NCI-H1092 (cell line): ENCODE results near the gene MBP.
A peak's percentile ranks its signal among the peaks of the same experiment; 100 is the strongest.

Experiments
- DNase-seq: peaks from one replicate; lab custom pipeline; 2025; lab: John Stamatoyannopoulos, UW

Gene MBP

DNA sequence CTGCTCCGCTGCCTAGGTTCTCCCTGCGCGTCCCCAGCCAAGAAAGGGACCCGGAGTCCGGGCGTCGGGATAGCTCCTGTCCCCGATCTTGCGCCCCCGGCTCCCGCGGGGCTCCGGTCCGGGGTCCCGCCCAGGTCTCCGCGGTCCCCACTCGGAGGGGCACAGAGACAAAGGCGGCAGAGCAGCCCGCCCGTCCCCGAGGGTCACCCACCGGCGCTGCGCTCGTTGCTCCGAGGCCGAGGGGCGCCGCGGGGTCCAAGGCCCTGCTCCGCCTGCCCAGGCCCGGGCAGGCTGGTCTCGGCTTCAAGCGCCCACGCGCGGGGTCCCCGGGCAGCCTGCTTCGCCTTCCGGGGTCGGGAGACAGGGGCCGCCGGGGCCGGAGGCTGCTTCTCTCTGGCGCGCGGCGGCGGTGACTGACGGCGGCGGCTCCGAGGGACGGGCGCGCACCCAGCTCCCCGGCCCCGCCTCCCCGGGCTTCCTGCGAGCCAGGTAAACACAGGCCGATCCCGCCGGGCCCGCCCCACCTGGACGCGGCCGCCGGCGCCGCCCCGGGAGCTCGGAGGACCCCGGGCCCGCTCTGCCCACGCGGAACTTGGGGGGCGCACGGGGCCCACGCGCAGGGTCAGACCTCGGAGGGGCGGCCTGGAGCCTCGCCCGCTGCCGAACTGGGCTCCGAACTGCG is at the start of gene MBP:
Gene MBP, minus strand, starts transcription at position 415 of the 682 bp plus-strand sequence. CDS start 27,522 bp downstream, outside the sequence.
- DNase-seq = peak; percentile 54

DNA sequence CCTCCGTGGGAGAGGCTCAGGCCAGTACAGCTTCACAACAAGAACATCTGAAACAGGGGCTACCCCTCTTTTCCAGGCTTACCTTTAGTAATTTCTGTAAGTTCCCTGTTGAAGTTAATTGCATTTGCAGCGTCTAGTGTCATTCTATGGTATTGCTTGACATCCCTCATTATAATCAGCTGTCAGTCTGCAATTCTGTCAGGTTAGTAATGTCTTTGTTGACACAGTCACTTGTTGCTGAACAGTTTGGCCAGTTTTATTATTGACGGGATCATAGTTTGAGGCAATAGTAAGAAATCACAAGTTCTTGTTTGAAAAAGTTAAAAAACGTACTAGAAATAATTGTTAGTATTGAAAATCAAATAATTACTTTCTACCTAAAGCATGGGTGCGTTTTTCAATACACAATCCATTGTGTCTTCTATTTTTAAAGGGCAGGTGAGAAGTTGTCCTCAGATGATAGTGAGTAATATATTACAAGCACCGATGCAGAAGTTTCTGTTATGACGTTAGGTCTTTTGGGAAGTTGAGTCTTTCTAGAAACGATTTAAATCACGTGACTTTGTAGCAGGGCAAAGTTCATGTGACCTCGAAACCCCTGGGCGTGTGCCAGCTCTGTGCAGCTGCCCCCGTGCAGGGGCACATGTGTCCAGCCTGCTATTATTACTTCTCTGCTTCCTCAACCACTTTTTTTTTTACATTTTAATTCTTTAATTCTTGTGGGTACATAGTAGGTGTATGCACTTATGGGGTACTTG is 49.5 kb upstream of the MBP start:
- DNase-seq = no peak

DNA sequence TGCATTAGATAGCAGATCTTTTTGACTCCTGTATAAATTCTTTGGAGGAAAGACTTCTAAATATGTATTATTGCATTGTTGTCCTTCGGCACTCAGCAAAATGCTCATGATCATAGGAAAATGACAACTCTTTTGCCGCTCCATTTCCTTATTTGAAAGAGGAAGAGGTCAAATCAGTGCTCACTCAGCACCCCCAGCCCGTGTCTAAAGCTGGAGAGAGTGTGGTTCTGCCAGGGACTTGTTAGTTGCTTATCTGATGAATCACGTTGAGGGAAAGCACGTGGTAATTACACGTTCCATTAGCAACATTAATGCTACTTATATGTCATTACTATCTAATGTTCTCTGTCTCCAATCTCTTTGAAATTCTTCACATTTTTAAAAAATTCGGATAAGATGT is 46.0 kb upstream of the MBP start:
- DNase-seq = no peak

DNA sequence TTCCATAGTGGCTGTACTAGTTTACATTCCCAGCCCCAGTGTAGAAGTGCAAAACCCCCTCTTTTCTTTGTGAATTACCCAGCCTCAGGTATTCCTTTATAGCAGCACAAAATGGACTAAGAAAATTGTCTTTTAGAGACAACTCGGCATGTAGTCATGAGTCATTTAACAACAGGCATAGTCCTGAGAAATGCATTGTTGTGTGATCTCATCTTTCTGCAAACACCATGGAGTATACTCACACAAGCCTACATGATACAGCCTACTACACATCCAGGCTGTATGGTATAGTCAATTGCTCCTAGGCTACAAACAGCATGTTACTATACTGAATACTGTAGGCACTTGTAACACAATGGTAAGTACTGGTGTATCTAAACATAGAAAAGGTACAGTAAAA is 44.4 kb upstream of the MBP start:
- DNase-seq = no peak

DNA sequence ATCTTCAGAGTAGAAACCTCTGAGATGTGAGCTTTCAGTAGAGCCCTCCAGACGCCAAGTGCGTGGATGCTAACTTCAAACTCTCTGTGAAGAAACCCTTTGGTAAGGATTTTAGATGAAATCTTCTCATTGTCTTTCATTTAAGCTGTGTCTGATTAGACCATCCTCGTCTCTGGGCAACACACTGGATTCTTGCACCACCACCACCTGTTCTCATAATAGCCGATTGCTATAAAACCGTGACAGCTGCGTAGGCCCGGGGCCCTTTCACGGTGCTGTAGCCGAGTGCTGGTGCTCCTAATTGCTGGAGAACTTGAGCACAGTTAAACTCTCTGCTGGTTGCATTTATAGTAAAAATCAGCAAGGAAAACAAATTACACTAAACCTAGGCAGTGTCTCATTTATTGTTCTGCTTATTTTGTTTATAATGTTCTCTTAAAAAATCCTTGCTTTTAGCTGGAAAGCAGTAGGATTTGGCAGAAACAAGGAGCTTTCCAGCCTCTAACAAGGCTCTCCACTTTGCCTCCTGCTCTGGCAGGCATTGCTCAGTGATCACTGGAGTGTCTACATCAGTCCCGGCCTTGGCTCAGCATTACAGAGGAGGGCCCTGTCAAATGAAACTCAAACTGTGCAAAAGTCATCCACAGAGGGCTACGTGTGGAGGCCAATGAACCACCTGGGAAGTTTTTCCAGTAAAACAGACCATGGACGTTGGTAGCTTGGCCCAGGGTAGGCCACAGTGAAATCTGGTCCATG is 40.9 kb upstream of the MBP start:
- DNase-seq = peak; percentile 40

DNA sequence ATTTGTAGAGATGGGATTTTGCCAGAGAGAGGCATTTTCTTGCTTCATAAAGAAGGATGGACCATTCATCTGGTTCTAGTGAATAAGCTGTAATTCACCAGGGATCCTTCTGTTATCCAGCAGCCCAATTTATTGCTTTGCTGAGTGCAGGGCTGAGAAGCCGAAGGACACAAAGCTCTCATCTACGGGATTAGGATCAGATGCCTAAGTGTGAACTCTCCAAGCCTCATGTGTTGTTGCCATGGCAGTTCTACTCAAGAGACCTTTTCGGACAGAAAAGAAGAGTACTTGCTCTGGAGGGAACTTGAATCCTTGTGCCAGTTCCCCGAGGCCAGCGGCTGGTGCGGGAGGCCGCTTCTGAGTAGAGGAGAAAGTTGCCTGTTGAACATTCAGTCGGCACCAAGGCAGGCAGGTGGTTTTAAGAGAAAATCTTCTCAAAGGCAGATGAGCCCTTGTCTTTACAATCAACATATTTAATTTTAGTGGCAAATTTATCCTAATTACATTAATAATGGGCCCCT is 38.4 kb upstream of the MBP start:
- DNase-seq = no peak

DNA sequence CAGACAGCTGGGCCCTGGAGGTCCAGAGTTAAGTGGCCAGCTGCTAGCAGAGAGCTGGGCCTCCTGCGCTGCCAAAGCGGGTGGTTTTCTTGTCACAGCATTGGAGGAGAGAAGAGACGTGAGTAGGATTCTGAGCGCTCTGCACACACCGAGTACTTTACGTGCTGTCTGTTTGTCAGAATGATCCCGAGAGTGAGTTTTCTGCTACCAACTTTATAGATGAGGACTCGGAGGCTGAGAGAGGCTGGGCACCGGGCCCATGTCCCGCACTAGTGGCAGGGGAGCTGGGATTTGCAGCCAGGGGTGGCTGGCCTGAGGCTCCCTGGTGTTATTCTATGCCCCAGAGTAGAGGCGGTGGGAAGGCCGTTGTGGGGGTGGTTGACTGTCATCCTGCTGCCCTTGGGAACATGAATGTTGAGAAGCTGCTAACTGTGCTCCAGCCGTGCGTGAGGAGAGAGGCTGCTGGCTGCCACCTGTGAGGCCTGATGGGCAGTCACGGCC is 36.3 kb upstream of the MBP start:
- DNase-seq = no peak

DNA sequence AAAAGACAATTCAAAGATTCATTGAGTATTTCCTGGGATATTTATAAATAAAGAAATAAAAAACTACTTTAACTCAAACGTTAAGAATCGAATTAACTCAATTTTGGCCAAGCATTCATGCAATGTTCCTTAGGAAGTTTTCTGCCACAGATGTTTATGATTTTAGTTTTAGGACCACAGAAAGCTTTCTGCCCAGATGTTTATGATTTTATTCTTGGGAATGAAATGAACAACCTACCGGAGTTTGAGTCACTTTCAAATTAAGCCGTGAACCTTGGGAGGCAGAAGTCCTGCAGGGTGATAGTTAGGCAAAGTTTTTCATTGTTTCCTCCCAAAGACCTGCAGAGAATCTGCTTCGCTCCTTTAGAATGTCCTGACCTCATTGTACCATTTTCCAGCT is 34.7 kb upstream of the MBP start:
- no peak for DNase-seq

DNA sequence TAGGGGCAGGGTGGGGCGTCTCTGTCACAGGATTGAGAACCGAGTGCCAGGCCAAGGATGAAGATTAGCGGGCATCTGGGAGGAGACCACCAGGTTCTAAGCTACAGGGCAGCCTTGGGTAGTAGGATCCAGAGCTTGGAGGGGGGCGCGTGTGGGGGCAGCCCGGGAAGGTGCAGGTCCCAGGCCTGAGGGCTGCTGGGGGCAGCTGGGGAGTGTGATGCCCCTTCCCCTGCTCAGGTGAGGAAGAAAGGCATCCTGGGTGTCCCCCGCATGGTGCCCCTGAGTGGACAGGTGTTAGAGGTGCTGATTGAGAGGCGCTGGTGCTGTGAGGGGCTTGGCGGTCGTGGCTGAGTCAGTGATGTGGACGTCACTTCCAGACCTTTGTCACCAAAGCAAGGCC is 33.9 kb upstream of the MBP start:
- no peak for DNase-seq

DNA sequence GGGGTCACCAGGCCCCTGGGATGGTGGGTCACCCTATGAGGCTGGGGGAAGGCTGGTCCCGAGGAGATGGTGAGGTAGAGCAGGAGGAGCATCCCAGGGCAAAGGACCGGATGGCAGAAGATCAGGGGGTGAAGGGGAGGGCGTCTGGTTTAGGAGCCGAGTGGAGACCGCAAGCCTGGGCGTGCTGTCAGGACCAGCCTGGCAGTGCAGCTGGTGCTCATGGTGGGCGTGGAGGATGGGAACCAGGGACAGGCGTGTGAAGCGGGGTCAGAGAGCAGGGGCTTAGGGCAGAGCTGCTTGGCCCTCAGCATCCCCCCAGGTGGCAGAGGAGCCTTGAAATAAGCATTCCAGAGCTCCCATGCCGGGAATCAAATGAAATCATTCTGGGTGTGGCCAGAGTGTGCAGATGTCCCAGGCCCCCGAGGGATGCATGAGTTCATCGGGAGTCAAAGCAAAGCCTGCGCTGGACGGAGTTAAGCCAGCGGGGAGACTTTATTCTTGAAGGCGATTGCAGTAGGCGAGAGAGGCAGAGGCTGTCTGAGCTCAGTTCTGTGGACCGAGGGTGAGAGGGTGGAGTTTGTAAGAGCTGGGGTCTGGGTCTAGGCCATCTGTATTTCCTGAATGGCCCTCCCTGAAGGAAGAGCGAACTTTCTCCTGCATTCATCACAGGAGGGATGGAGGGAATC is 33.1 kb upstream of the MBP start:
- no peak for DNase-seq

DNA sequence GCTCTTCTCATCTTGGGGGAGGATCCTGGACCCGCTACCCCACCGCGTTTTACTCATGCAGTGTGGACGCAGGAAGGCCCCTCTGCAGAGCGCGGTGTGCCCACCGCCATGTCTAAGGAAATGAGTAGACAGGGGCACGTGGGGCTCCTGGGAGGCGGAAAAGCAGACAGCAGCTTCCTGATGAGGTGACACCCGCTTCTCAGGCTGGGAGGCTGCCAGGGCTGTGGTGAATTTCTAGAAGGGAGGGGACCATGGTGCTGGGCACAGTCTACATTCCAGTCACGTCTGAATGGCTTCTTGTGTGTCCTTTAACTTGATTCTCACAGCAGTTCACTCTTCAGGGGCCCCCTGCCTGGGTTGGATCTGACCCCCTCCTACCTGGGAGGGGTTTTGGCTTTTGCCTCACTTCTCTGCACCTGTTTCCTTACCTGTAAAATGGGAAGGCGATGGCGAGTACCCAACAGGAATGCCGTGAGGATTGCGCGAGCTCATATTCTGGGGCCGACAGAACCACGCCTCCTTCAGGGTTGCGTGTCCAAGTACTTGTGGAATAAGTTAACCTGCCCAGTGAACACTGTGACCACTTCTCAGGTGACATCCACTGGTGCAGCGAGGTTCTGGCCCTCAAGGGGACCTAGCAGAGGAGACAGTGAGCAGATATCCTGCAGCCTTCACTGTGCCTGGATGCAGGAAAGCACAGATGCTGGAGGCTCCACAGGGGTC is 32.3 kb upstream of the MBP start:
- no peak for DNase-seq

DNA sequence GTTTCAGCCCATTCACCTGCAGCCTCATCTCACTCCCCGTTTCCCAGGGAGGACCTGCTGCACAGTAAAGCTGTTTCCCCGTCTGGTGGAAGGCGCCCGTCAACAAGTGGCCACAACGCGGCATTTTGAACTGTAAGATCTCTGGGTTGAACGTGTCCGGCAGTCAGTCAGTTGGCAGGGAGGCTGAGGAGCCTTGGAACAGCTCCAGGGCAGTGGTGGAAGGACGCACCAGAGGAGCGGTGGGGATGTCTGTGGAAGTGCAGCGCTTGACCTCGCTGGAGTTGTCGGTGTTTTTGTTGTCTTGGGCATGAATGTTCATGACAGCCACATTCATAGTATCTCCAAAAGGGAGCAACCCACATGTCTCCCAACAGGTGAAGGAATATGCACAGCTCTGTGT is 31.4 kb upstream of the MBP start:
- no peak for DNase-seq

DNA sequence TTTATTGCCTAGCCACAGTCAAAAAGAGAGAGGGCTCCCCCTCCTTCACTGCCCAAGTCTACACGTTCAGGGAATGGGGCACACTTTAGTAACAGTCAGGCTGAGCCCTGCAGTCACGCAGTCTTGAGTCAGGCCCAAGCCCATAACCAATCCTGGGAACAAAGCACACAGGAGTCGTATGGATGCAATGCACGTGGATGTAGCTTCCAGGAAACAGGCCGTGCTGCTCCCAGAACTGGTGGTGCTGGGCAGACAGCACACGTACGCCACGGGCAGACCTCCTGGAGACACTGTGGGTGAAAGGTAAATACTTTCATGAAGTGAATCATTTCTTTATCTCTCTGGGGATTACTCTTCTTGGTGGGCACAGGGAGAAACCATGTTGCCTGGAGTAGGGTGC is 30.0 kb upstream of the MBP start:
- DNase-seq = no peak

DNA sequence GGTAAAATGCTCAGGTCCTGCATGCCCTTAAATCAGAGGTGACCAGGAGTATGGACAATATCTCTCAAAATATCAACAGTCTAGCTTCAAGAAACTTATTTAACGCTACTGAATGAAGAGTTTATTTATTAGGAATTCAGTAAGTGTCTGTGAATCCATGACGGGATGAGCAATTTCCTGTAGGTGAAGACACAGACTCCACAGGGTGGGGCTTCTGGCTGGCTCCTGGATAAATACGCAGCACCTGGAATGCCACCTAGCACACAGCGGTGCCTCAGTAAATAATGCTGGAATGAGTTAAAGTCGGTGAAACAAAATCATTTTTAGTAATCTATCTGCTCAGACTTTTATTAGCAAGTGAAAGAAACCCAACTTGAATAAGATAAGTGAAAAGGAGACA is 29.4 kb upstream of the MBP start:
- DNase-seq = no peak

DNA sequence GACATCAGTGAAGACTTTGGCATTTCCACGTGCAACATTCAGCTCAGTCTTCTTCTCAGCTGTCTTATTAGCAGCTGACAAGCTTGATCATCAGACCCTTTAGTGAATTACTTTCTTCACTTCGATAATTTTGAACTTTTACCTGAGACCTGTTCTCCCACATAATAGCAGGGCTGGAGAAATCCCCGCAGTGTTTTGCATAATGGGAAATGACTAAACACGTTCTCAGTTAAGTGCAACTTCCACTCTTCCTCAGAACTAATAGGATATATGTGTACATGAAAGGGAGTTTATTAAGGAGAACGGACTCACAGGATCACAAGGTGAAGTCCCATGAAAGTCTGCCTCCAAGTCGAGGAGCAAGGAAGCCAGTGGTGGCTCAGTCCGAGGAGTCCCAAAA is 28.8 kb upstream of the MBP start:
- DNase-seq = no peak

DNA sequence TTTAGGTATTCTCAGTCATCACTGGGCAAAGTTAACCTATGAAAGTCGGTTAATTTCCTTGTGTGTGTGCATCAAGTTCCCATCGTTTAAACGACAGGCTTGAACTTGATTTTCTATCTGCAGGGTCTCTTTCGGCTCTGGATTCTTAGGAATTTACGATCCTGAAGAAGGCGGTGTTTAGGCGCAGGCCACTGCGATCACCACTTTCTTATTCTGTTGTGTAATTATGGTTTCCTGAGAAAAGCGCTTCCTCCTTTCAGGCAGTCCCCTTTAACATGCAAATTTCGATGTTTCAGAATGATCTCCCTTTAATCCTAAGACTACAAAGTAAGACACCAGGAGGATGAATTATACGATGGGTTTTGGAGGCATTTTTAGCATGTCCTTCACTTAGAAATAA is 27.9 kb upstream of the MBP start:
- no peak for DNase-seq

DNA sequence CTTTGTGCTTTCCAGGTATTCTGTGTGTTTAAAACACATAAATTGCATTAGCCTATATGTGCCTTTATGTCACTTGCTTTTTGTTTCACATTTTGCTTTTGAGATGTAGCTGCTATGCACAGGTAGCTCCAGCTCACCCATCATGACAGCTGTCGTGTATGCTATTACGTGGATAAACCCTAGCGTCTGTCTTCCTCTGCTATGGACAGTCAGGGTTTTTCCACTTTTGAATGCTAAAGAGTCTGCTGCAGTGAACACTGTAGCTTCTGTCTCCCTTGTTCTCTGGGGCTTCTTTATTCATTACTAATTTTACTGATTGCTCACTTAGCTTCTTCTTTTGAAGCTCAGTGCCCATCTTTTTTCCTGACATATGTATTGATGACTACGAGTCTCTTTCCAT is 24.7 kb upstream of the MBP start:
- no peak for DNase-seq

DNA sequence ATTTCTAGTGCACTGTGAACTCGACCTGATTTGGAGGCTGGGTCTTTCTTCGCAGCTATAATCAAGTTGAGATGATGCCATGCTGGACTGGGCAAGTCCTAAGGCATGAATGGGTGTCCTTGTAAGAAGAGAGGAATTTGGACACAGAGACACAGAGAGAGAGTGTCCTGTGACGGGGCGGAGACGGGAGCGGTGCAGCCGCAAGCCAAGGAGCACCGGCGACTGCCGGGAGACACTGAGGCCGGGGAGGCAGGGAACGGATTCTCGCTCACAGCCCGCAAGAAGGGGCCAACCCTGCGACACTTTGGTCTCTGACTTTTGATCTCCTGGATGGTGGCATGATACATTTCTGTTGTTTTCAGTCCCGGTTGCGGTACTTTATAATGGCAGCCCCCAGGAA is 22.4 kb upstream of the MBP start:
- DNase-seq = no peak

DNA sequence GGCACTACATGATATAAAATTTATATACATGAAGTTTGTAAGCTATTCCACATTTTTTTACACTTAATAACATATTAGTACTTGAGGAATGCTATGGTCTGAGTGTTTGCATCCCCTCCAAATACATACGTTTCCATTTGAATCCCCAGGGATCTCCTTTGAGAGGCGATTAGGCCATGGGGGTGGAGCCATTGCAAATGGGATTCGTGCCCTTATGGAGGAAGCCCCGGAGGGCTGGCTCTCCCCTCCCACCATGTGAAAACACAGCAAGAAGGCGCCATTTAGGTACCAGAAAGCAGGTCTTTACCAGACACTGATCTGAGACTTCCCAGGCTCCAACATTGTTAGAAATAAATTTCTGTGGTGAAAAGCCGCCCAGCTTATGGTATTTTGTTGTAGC is 20.8 kb upstream of the MBP start:
- no peak for DNase-seq

DNA sequence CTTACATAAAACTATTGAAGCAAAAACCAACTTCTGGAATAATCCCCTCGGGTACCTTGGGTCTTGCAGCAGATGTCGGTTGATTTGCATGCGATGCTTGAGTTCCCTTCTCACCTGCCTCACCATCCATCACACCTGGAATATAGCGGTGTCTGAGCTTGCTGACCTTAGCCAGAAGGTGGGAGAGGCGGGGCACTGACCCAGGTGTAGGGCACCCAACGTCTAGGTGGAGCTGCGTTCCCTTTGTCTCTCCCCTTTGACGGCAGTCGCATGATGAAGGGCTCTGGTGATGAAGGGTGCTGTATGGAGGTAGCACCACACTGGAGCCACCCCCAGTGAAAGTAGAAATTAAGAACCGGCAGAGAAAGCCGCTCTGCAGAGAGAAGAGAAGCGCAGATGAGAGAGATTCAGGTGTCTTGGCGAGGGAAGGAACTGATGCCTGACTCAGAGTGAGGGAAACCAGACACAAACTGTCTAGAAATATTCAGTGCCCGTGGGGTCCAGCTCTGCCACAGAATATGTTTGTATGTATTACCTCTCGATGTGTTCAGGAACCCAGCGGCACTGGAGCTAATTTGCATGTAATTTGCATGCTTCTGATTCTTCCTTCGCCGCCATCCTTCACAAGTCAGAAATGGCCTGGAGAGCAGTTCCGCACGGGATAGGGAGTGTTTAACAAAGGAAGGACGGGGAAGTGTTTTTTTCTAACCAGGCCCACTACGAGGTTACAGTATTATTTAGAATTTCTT is 19.4 kb upstream of the MBP start:
- no peak for DNase-seq
